GM12878 (cell line): Measurements from ENCODE around the gene CSRP3. TPM values are rescaled to one million over a fixed set of nuclear protein-coding genes. Genes with fewer than 3 reads are reported as not detected.

ENCODE experiments used
- ATAC-seq: fragments of 200-7000 bp; cut with Tn5 transposase; 3 replicates; pipeline ENCODE4 v1.9.1; 2020; ENCODE audit warnings: mild to moderate bottlenecking, moderate library complexity
- BruUV-seq: library from RNA; stranded (reverse); fragments of 400-500 nt; replicated peaks from 2 replicates; lab custom pipeline; 2021; lab: Mats Ljungman, UMichigan
- CTCF ChIA-PET: fragments of 300-600 bp; sonication (Branson Sonifier 250); formaldehyde crosslinking; extraction: SDS; loops from one replicate; lab custom pipeline; 2021; ENCODE audit warnings: inconsistent platforms; lab: Yijun Ruan, JAX
- POLR2A ChIA-PET: fragments of 350-600 bp; formaldehyde crosslinking; extraction: SDS; loops from one replicate; lab custom pipeline; 2021; ENCODE audit warnings: inconsistent platforms; lab: Charles Lee
- RAD21 ChIA-PET: fragments of 300-600 bp; sonication (Branson Sonifier 250); formaldehyde crosslinking; loops from one replicate; lab custom pipeline; 2023; ENCODE audit warnings: antibody characterized with exemption; ENCODE audit not compliant: unreplicated experiment; lab: Charles Lee
- SMC1A ChIA-PET: fragments of 300-600 bp; sonication (Branson Sonifier 250); formaldehyde crosslinking; loops from one replicate; lab custom pipeline; 2023; ENCODE audit not compliant: unreplicated experiment, uncharacterized antibody; lab: Charles Lee
- DNase-seq: peaks from one replicate; pipeline ENCODE4 v3.0.0-alpha.2; 2011; ENCODE audit warnings: low read depth, low spot score
- FAIRE-seq: peaks from 3 replicates; lab custom pipeline; 2011; peaks lifted over from hg19 to GRCh38; lab: Jason Lieb, UNC
- H2AFZ ChIP-seq: 2 replicates; pipeline ENCODE4 v1.6.0; 2011; ENCODE audit warnings: low read depth, low read length, control low read depth; ENCODE audit not compliant: control insufficient read depth
- H3K27ac ChIP-seq: 2 replicates; pipeline ENCODE4 v1.5.1; 2011; ENCODE audit warnings: control low read depth; ENCODE audit not compliant: control insufficient read depth, insufficient read depth
- H3K27me3 ChIP-seq, 2 experiments: replicated peaks in 1 of 2; 2 replicates each; pipeline versions ENCODE4 v1.6.0 to v1.6.1; 2011; ENCODE audit warnings: low read length in 1 of 2; ENCODE audit not compliant: control insufficient read depth in 2 of 2, insufficient read depth in 2 of 2
- H3K36me3 ChIP-seq, 2 experiments: 2 replicates each; pipeline ENCODE4 v1.5.1; 2011; ENCODE audit warnings: low read length in 1 of 2; ENCODE audit not compliant: control insufficient read depth in 2 of 2, insufficient read depth in 2 of 2
- H3K4me1 ChIP-seq: 2 replicates; pipeline ENCODE4 v1.6.1; 2011; ENCODE audit warnings: mild to moderate bottlenecking, low read length, moderate library complexity, mixed read lengths; ENCODE audit not compliant: control insufficient read depth, insufficient read depth
- H3K4me2 ChIP-seq: 2 replicates; pipeline ENCODE4 v1.6.0; 2011; ENCODE audit warnings: control low read depth; ENCODE audit not compliant: control insufficient read depth, insufficient read depth
- H3K4me3 ChIP-seq: fragments of 200-600 bp; sonication (generic); 2 replicates; pipeline ENCODE4 v1.5.1; 2016
- H3K79me2 ChIP-seq: 2 replicates; pipeline ENCODE4 v1.6.0; 2011; ENCODE audit warnings: low read length; ENCODE audit not compliant: control insufficient read depth, insufficient read depth
- H3K9ac ChIP-seq: 2 replicates; pipeline ENCODE4 v1.8.0; 2011; ENCODE audit warnings: low read length, control low read depth, mixed read lengths; ENCODE audit not compliant: control insufficient read depth, insufficient read depth
- H3K9me3 ChIP-seq: replicated peaks from 3 replicates; pipeline ENCODE4 v1.5.1; 2011; ENCODE audit warnings: mild to moderate bottlenecking, low read length; ENCODE audit not compliant: control insufficient read depth, insufficient read depth
- H4K20me1 ChIP-seq: 2 replicates; pipeline ENCODE4 v1.6.0; 2011; ENCODE audit not compliant: control insufficient read depth, insufficient read depth
- ASH2L ChIP-seq: fragments of 300-600, 200-600 bp; sonication (generic); IDR thresholded peaks from 2 replicates; pipeline ENCODE4 v1.6.1; 2017; ENCODE audit warnings: low read depth, mild to moderate bottlenecking, borderline replicate concordance
- BCL11A ChIP-seq: IDR thresholded peaks from 2 replicates; pipeline ENCODE4 v1.6.1; 2011; ENCODE audit warnings: low read depth, low read length
- BRCA1 ChIP-seq: IDR thresholded peaks from 2 replicates; pipeline ENCODE4 v1.6.1; 2011; ENCODE audit warnings: low read depth, low read length, improper control_type of control experiment
- E2F4 ChIP-seq: IDR thresholded peaks from 2 replicates; pipeline ENCODE4 v1.6.1; 2012; ENCODE audit warnings: low read depth, low read length, improper control_type of control experiment
- EGR1 ChIP-seq, 2 experiments: IDR thresholded peaks; 1 replicate in 1 of 2; 2 replicates in 1 of 2; pipeline ENCODE4 v1.6.1; 2011 to 2012; ENCODE audit warnings: low read depth in 2 of 2, low read length in 2 of 2, borderline replicate concordance in 1 of 2, mild to moderate bottlenecking in 1 of 2, moderate library complexity in 1 of 2
- NBN ChIP-seq: fragments of 450-650 bp; IDR thresholded peaks from 2 replicates; pipeline ENCODE4 v1.6.1; 2016
- NR2C1 ChIP-seq: fragments of 450-650 bp; IDR thresholded peaks from 2 replicates; pipeline ENCODE4 v1.6.1; 2017; ENCODE audit warnings: antibody characterized with exemption, mild to moderate bottlenecking, moderate library complexity
- PAX5 ChIP-seq: IDR thresholded peaks from 2 replicates; pipeline ENCODE4 v1.6.1; 2011; ENCODE audit warnings: low read depth, low read length, borderline replicate concordance
- PRDM15 ChIP-seq: fragments of 450-650 bp; formaldehyde crosslinking; IDR thresholded peaks from 2 replicates; pipeline ENCODE4 v1.4.0; 2020; ENCODE audit warnings: mild to moderate bottlenecking, moderate library complexity
- SMARCA5 ChIP-seq: fragments of 450-650 bp; IDR thresholded peaks from 2 replicates; pipeline ENCODE4 v1.6.1; 2017; ENCODE audit warnings: mild to moderate bottlenecking
- WGBS: methylation state at CpG from one replicate; pipeline ENCODE4 v1.1.6; 2016; ENCODE audit warnings: low lambda C conversion rate; ENCODE audit not compliant: insufficient replicate concordance, insufficient coverage; ENCODE audit errors: missing lambda C conversion rate; 5-methylcytosine and 5-hydroxymethylcytosine counted together
- in situ Hi-C: fragments of 300-500 bp; cut with MboI; formaldehyde crosslinking; loops from 9 replicates; pipeline ENCODE4 v1.14.3; 2018; ENCODE audit warnings: mixed read lengths
- intact Hi-C: fragments of 100-400 bp; cut with micrococcal nuclease; formaldehyde crosslinking; loops from one replicate; pipeline ENCODE4 v1.14.2; 2022; ENCODE audit not compliant: unreplicated experiment
- polyA plus RNA-seq, 11 experiments: library from polyadenylated mRNA; depleted of rRNA in 4 of 11; unstranded in 6 of 11; stranded (reverse) in 5 of 11; fragments of >200 nt; fragmentation: Nextera tagmentation in 4 of 11; fragmentation: Illumina TruSeq in 1 of 11; extraction: Ambion mirVana in 4 of 11; extraction: Trizol in 1 of 11; gene quantifications; 1 replicate in 1 of 11; 2 replicates in 10 of 11; pipeline versions ENCODE4 v1.2.1 to v1.2.3, GENCODE V29; 2011 to 2016; ENCODE audit warnings: inconsistent platforms in 2 of 11, missing spikeins in 2 of 11, low read depth in 1 of 11
- total RNA-seq, 4 experiments: library from RNA; depleted of rRNA in 3 of 4; stranded (reverse); fragments of >200 nt in 3 of 4; fragmentation: Illumina TruSeq in 1 of 4; extraction: Trizol in 1 of 4; gene quantifications; 2 replicates each; pipeline versions ENCODE4 v1.2.1 to v1.2.3, GENCODE V29; 2013 to 2021

The CSRP3 gene
- total and polyA plus RNA-seq, 10 of the 15 experiments (the other 5 are each of a cell fraction or from before 2014, with no cell fraction given), result not detected

- in situ Hi-C loops, result no loop called here
- Histone ChIP-seq H3K36me3 (peaks cover 9 to 22% of the 10 kb centered on the region in 2 experiments), H3K9ac (no peak overlapping the region), H3K4me2 (no peak overlapping the region; the same call in 1 of the 2 replicates), H3K27me3 (no peaks in the 10 kb centered on the region), H3K4me3 (no peak overlapping the region), H4K20me1 (no peaks in the 10 kb centered on the region), H3K27ac (0 out of 2 replicates have a peak overlapping the region, but pooled peaks have one; percentile 11), H2AFZ (peak overlapping the region; percentile 33), H3K9me3 (no peaks in the 10 kb centered on the region), H3K79me2 (peaks cover 3% of the 10 kb centered on the region; the same call in 1 of the 2 replicates), H3K4me1 (no peaks in the 10 kb centered on the region)
- RAD21 ChIA-PET, result no interaction called here
- DNase-seq (no peak), FAIRE-seq (no peak), ATAC-seq (no peak)
- SMC1A ChIA-PET, result interaction anchor here (1.0 kb wide), 1 partner anchor 18 kb away, joined by 4 read pairs; no protein-coding TSS in a partner anchor
- intact Hi-C loops, result no loop called here
- CTCF ChIA-PET, result interaction anchor here (0.7 to 1.5 kb wide), 3 partner anchors 15 to 321 kb away, joined by 3 read pairs; no protein-coding TSS in a partner anchor
- WGBS, result 35% methylated on average over 6 of the region's 6 CpGs
- no TSS peak for BruUV-seq
- TF ChIP-seq PRDM15 (no peak), PAX5 (no peak), BRCA1 (no peak), BCL11A (no peak), NR2C1 (no peak), SMARCA5 (no peak), NBN (no peak), EGR1 (IDR thresholded peaks at IDR 0.05; ENCODE audit: borderline replicate concordance in 1 of 2, low read depth in 2 of 2, low read length in 2 of 2) (no peak), ASH2L (no peak), E2F4 (no peak)
- POLR2A ChIA-PET, result interaction anchor here (0.6 kb wide), 1 partner anchor 294 kb away, joined by 5 read pairs; no protein-coding TSS in a partner anchor
These were observed 31.2 kb upstream of the CSRP3 start for GRCh38 chr11:19232910-19233503.
